Endothelial cell (in vitro differentiated cells): ENCODE results near the gene TBC1D5. TPM values are rescaled to one million over a fixed set of nuclear protein-coding genes. Genes with fewer than 3 reads are reported as not detected.

Source experiments
- DNase-seq: peaks from one replicate; pipeline ENCODE4 v3.0.0; 2021; ENCODE audit warnings: low spot score
- H3K27ac Mint-ChIP-seq: one replicate; pipeline ENCODE4 v1.8.0; 2021; ENCODE audit warnings: mixed read lengths, inconsistent platforms; ENCODE audit not compliant: unreplicated experiment
- H3K27me3 Mint-ChIP-seq: one replicate; pipeline ENCODE4 v1.8.0; 2021; ENCODE audit warnings: mild to moderate bottlenecking, moderate library complexity, mixed read lengths, inconsistent platforms; ENCODE audit not compliant: unreplicated experiment
- H3K36me3 Mint-ChIP-seq: one replicate; pipeline ENCODE4 v1.8.0; 2021; ENCODE audit warnings: mild to moderate bottlenecking, low read depth, mixed read lengths, inconsistent platforms; ENCODE audit not compliant: unreplicated experiment
- H3K4me1 Mint-ChIP-seq: one replicate; pipeline ENCODE4 v1.8.0; 2021; ENCODE audit warnings: mild to moderate bottlenecking, mixed read lengths, inconsistent platforms; ENCODE audit not compliant: unreplicated experiment
- H3K4me3 Mint-ChIP-seq: one replicate; pipeline ENCODE4 v1.8.0; 2021; ENCODE audit warnings: mild to moderate bottlenecking, mixed read lengths, inconsistent platforms; ENCODE audit not compliant: unreplicated experiment
- H3K9me3 Mint-ChIP-seq: one replicate; pipeline ENCODE4 v1.8.0; 2021; ENCODE audit warnings: mixed read lengths, inconsistent platforms; ENCODE audit not compliant: unreplicated experiment
- total RNA-seq: library from RNA; stranded (reverse); fragmentation: NEBNext Ultra II Directional; extraction: Animal tissue kit (Norgen Biotek cat#: 25700); gene quantifications from one replicate; pipeline ENCODE4 v1.2.1, GENCODE V29; 2021; ENCODE audit not compliant: unreplicated experiment
- TF ChIP-seq, protein P1 (sequence below): fragments of 200-600 bp; sonication (generic); IDR thresholded peaks from one replicate; pipeline ENCODE4 v1.5.0; 2021; ENCODE audit warnings: antibody characterized with exemption; ENCODE audit not compliant: unreplicated experiment

TBC1D5 gene
- total RNA-seq, 1 donor from 2014 or later = 48.2 TPM

DNA sequence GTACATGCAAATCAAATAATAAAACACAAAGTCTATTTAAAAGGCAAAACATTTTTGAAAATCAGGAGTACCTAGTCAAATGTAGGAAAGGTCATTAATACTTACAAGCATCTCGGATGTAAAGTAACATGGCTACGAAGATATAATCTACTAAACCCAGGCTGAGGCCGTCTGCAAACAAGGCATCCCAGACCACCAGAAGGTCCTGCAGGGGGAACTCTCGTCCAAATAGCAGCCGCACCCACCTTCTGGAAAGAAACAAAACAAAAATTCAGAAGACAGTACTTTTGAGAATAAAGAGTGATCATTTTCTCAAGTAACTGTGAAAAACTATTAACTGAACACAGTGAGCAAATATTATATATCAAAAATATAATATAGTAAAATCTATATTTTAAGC is 434.5 kb downstream of the TBC1D5 start:
- Mint-ChIP-seq H3K4me1 (no peaks in the 10 kb centered on the region), H3K9me3 (no peaks in the 10 kb centered on the region)
- DNase-seq = no peak

DNA sequence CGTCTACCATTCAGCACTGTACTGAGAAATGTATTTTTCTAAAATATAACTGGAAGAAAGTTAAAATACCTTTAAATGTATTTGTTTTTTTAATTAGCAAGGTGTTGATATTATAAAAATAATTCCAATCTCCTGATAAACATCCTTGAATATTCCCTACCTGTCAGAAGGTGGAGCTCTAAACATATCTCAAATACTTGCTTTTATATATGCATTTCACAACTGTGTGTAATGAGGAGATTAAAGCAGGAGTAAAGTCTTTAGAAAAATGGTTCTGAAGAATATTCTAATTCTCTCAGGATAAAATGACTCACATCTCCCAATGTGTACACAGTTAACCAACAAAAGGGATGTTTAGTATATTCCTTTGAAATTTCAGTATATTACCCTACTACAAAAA is 434.9 kb downstream of the TBC1D5 start:
- Mint-ChIP-seq H3K9me3 (no peaks in the 10 kb centered on the region), H3K36me3 (no peaks in the 10 kb centered on the region), H3K27ac (no peak overlapping the region), H3K4me1 (no peaks in the 10 kb centered on the region), H3K27me3 (peaks cover 1% of the 10 kb centered on the region), H3K4me3 (no peak overlapping the region)
- TF ChIP-seq, protein P1, sequence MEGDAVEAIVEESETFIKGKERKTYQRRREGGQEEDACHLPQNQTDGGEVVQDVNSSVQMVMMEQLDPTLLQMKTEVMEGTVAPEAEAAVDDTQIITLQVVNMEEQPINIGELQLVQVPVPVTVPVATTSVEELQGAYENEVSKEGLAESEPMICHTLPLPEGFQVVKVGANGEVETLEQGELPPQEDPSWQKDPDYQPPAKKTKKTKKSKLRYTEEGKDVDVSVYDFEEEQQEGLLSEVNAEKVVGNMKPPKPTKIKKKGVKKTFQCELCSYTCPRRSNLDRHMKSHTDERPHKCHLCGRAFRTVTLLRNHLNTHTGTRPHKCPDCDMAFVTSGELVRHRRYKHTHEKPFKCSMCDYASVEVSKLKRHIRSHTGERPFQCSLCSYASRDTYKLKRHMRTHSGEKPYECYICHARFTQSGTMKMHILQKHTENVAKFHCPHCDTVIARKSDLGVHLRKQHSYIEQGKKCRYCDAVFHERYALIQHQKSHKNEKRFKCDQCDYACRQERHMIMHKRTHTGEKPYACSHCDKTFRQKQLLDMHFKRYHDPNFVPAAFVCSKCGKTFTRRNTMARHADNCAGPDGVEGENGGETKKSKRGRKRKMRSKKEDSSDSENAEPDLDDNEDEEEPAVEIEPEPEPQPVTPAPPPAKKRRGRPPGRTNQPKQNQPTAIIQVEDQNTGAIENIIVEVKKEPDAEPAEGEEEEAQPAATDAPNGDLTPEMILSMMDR = no peak
- DNase-seq = no peak

More for the DNA sequence above, 434.5 kb downstream of the TBC1D5 start:
- H3K27ac Mint-ChIP-seq = no peak overlapping the region
- TF ChIP-seq, protein P1 = no peak
- no peak overlapping the region for H3K4me3 Mint-ChIP-seq
- no peaks in the 10 kb centered on the region for H3K36me3 Mint-ChIP-seq
- peaks cover 1% of the 10 kb centered on the region for H3K27me3 Mint-ChIP-seq

DNA sequence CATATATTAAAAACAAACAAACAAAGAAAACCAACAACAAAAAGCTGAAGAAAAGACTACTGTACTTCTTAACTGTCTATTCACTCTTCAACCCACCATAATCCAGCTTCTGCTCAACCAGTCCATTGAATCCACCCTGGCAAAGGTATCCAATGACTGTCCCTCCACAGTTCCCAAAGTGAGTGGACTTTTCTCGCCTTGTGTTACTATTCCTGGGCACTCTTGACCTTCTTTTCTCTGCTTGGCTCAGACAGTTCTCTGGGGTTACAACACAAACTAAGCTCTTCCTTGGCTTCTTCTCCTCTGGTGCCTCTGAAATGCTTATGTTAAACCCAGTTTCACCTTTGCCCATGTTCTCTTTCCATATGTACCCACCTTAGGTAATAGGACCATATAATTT is 437.5 kb downstream of the TBC1D5 start:
- peaks cover 3% of the 10 kb centered on the region for H3K4me1 Mint-ChIP-seq
- no peak overlapping the region for H3K4me3 Mint-ChIP-seq
- H3K27me3 Mint-ChIP-seq = peaks cover 1% of the 10 kb centered on the region
- no peak overlapping the region for H3K27ac Mint-ChIP-seq
- TF ChIP-seq, protein P1 = no peak
- H3K36me3 Mint-ChIP-seq = no peaks in the 10 kb centered on the region
- no peak for DNase-seq
- H3K9me3 Mint-ChIP-seq = no peaks in the 10 kb centered on the region

DNA sequence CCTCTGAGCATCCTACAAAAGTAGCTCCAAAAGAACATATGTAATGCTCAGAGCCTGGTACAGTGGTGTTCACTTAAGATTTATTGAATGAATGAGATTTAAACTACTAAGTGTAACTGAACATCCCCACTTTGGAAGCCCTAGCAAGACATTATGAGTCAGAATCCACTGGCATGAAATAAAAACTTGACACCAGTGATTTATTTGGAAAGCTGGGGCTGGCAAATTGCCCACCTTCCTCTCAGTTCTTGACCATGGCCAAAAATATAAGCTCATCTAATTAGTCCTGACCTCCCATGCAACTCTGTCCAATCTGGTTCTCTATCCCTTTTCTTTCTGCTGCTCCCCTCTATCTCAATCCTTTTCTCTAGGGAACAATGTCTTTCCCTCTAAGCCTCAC is 439.7 kb downstream of the TBC1D5 start:
- DNase-seq = no peak
- Mint-ChIP-seq H3K36me3 (no peaks in the 10 kb centered on the region), H3K27me3 (peaks cover 2% of the 10 kb centered on the region), H3K4me3 (no peak overlapping the region), H3K27ac (no peak overlapping the region), H3K4me1 (peaks cover 7% of the 10 kb centered on the region), H3K9me3 (no peaks in the 10 kb centered on the region)
- TF ChIP-seq, protein P1 = no peak

DNA sequence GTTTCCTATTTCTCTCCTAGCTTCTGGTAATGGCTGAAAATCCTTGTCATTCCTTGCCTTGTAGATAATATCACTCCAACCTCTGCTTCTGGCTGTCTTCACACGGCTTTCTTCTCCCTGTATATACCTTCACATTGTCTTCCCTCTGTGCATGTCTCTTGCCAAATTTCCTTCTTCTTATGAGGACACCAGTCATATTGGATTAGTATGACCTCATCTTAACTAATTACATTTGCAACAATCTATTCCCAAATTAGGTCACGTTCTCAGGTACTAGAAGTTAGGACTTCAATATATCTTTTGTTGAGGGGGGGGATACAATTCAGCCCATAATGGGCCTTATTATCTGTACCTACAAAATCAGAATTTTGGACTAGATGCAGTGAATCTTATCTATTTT is 440.3 kb downstream of the TBC1D5 start:
- Mint-ChIP-seq H3K9me3 (no peaks in the 10 kb centered on the region), H3K27me3 (peaks cover 2% of the 10 kb centered on the region), H3K36me3 (no peaks in the 10 kb centered on the region), H3K4me1 (peaks cover 7% of the 10 kb centered on the region), H3K27ac (no peak overlapping the region), H3K4me3 (no peak overlapping the region)
- DNase-seq = no peak
- TF ChIP-seq, protein P1 = no peak
